IPS-20b (cell line): ENCODE data around the gene ACER2.

Experiments
- H3K27ac ChIP-seq: one replicate; pipeline ENCODE4 v1.5.1; 2013; ENCODE audit warnings: low read length
- H3K27me3 ChIP-seq: 2 replicates; pipeline ENCODE4 v1.6.1; 2013; ENCODE audit warnings: mild to moderate bottlenecking, low read length, inconsistent platforms; ENCODE audit not compliant: insufficient read depth
- H3K36me3 ChIP-seq: 2 replicates; pipeline ENCODE4 v1.6.1; 2013; ENCODE audit warnings: low read depth, mild to moderate bottlenecking, inconsistent platforms, low read length, moderate library complexity; ENCODE audit not compliant: insufficient read depth
- H3K4me1 ChIP-seq: 2 replicates; pipeline ENCODE4 v1.6.1; 2013; ENCODE audit warnings: mild to moderate bottlenecking, control low read depth, inconsistent platforms, low read length, moderate library complexity; ENCODE audit not compliant: insufficient read depth
- H3K4me3 ChIP-seq: 2 replicates; pipeline ENCODE4 v1.5.1; 2013; ENCODE audit warnings: mild to moderate bottlenecking, low read length, inconsistent platforms
- H3K9ac ChIP-seq: 2 replicates; pipeline ENCODE4 v1.6.1; 2013; ENCODE audit warnings: low read depth, mild to moderate bottlenecking, inconsistent platforms, low read length, moderate library complexity
- H3K9me3 ChIP-seq: 2 replicates; pipeline ENCODE4 v1.6.1; 2013; ENCODE audit warnings: mild to moderate bottlenecking, low read depth, low read length, inconsistent platforms; ENCODE audit not compliant: insufficient read depth

Gene ACER2

DNA sequence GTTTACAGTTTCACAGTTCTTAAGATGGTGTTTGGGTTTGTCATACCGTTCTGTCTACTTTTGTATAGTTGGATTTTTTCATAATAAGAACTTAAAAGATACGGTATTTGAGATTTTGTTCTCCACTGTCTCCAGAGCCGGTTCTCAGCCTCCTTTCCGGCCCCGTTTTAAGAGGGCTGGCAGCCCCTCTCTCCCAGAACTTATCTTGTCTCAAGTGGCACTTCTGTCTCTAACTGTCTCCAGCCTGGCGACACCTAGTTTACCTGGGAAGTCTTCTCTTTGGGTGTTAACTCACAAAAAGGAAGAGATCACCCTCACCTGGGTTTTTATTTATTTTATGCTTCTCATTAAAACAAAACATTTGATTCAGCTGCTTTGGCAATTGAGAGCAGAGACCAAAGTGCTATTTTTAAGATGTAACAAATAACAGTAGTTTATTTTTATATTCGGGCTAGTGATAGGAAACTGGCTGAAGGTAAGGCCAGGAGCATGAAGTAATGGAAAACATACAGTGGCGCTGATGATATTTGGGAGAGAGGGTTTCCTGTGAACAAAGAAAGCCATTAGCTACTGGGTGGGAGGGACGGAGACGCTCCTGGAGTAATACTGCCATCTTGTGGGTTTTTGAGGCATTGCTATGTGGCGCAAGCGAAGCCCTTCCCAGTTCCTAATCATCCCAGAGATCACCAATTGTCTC, 48.3 kb downstream of the ACER2 start:
- Histone ChIP-seq H3K4me1 (peaks cover 19% of the 10 kb centered on the region; the same call in 1 of the 2 replicates), H3K27ac (no peak overlapping the region), H3K36me3 (peaks cover under 1% of the 10 kb centered on the region; the same call in 1 of the 2 replicates), H3K9ac (peak overlapping the region; percentile 53; the same call in 1 of the 2 replicates), H3K4me3 (no peak overlapping the region), H3K27me3 (no peaks in the 10 kb centered on the region), H3K9me3 (no peaks in the 10 kb centered on the region)

GRCh38 chr9:19457693-19458009, 48.8 kb downstream of the ACER2 start:
- Histone ChIP-seq H3K4me1 (peaks cover 19% of the 10 kb centered on the region; the same call in 1 of the 2 replicates), H3K9ac (no peak overlapping the region), H3K4me3 (no peak overlapping the region), H3K27ac (no peak overlapping the region), H3K36me3 (no peaks in the 10 kb centered on the region), H3K9me3 (no peaks in the 10 kb centered on the region), H3K27me3 (no peaks in the 10 kb centered on the region)

GRCh38 chr9:19460243-19460642, 51.4 kb downstream of the ACER2 start:
- no peaks in the 10 kb centered on the region for H3K9me3 ChIP-seq
- peaks cover 11% of the 10 kb centered on the region; the same call in 1 of the 2 replicates for H3K4me1 ChIP-seq
- H3K4me3 ChIP-seq = no peak overlapping the region
- H3K9ac ChIP-seq = no peak overlapping the region
- H3K27me3 ChIP-seq = peaks cover 3% of the 10 kb centered on the region; the same call in 1 of the 2 replicates
- H3K36me3 ChIP-seq = no peaks in the 10 kb centered on the region
- H3K27ac ChIP-seq = no peak overlapping the region

DNA sequence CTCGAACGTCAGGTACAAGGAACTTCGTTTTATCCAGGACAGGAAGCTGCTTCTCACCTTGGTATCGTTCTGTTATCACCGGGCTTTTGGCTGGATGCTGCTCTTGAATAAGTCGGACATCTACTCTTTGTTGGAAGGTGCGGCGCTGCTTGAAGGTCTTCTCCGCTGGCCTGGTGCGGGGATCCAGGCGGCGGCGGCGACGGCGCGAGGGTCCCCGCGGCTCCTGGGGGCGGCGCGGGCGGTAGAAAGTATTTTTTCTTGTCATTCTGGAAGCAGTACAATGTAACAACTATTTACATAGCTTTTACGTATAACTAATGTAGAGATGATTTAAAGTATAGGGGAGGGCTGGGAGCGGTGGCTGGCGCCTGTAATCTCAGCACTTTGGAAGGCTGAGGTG, 52.3 kb downstream of the ACER2 start:
- Histone ChIP-seq H3K27me3 (peaks cover 4% of the 10 kb centered on the region; the same call in 1 of the 2 replicates), H3K9me3 (no peaks in the 10 kb centered on the region), H3K9ac (no peak overlapping the region), H3K27ac (no peak overlapping the region), H3K4me1 (peaks cover 11% of the 10 kb centered on the region; the same call in 1 of the 2 replicates), H3K36me3 (no peaks in the 10 kb centered on the region), H3K4me3 (no peak overlapping the region)

DNA sequence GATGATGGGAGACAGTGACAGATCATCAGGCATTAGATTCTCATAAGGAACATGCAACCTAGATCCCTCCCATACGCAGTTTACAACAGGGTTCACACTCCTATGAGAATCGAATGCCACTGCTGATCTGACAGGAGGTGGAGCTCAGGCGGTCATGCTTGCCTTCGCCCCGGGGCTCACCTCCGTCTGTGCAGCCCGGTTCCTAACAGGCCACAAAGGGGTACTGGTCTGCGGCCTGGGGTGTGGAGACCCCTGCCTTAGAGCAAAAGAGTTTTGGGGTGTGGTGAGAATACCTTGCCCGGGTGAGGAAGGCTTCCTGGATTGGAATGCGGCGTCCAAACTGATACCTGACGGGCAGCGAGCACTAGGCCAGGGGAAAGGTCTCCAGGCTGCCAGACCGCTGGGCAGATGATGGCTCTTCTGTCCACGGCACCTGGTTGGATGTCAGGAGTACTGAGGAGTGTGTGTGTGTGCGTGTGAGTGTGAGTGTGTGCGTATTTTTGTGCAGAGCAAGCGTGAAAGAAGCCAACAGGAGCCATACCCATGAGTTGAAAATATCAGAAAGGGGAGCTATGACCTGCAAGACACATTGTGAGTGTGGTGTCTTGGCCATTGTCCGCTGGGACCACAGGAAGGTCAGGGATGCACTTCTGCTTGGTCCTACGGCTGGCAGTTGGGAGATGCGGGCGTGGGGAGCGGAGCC, 55.4 kb downstream of the ACER2 start:
- peaks cover 4% of the 10 kb centered on the region; the same call in 1 of the 2 replicates for H3K27me3 ChIP-seq
- no peaks in the 10 kb centered on the region for H3K36me3 ChIP-seq
- H3K4me1 ChIP-seq = no peaks in the 10 kb centered on the region
- H3K4me3 ChIP-seq = peak overlapping the region; percentile 66; the same call in 1 of the 2 replicates
- H3K27ac ChIP-seq = no peak overlapping the region
- no peak overlapping the region for H3K9ac ChIP-seq
- H3K9me3 ChIP-seq = no peaks in the 10 kb centered on the region

- no peaks in the 10 kb centered on the region for H3K4me1 ChIP-seq
- H3K27me3 ChIP-seq = peaks cover 4% of the 10 kb centered on the region; the same call in 1 of the 2 replicates
- H3K9ac ChIP-seq = peak overlapping the region; percentile 52; the same call in 1 of the 2 replicates
- H3K27ac ChIP-seq = no peak overlapping the region
- no peaks in the 10 kb centered on the region for H3K9me3 ChIP-seq
- H3K36me3 ChIP-seq = no peaks in the 10 kb centered on the region
- peak overlapping the region; percentile 66 for H3K4me3 ChIP-seq
These were observed 56.2 kb downstream of the ACER2 start for GRCh38 chr9:19464764-19465585.

GRCh38 chr9:19465586-19466279, 56.9 kb downstream of the ACER2 start:
- Histone ChIP-seq H3K27me3 (peaks cover 4% of the 10 kb centered on the region; the same call in 1 of the 2 replicates), H3K27ac (no peak overlapping the region), H3K4me1 (no peaks in the 10 kb centered on the region), H3K4me3 (no peak overlapping the region), H3K9ac (no peak overlapping the region), H3K9me3 (no peaks in the 10 kb centered on the region), H3K36me3 (no peaks in the 10 kb centered on the region)

- H3K4me3 ChIP-seq = no peak overlapping the region
- H3K4me1 ChIP-seq = no peaks in the 10 kb centered on the region
- H3K9ac ChIP-seq = no peak overlapping the region
- no peaks in the 10 kb centered on the region for H3K36me3 ChIP-seq
- peaks cover 4% of the 10 kb centered on the region; the same call in 1 of the 2 replicates for H3K27me3 ChIP-seq
- H3K9me3 ChIP-seq = no peaks in the 10 kb centered on the region
- no peak overlapping the region for H3K27ac ChIP-seq
These were observed 57.5 kb downstream of the ACER2 start for GRCh38 chr9:19466280-19466639.

- Histone ChIP-seq H3K9me3 (no peaks in the 10 kb centered on the region), H3K4me3 (no peak overlapping the region), H3K27ac (no peak overlapping the region), H3K27me3 (peaks cover 4% of the 10 kb centered on the region; the same call in 1 of the 2 replicates), H3K36me3 (no peaks in the 10 kb centered on the region), H3K9ac (no peak overlapping the region), H3K4me1 (no peaks in the 10 kb centered on the region)
These were observed 60.5 kb downstream of the ACER2 start for GRCh38 chr9:19469271-19469670.

- Histone ChIP-seq H3K27me3 (no peaks in the 10 kb centered on the region), H3K9ac (no peak overlapping the region), H3K27ac (no peak overlapping the region), H3K4me1 (no peaks in the 10 kb centered on the region), H3K36me3 (no peaks in the 10 kb centered on the region), H3K9me3 (no peaks in the 10 kb centered on the region), H3K4me3 (no peak overlapping the region)
These were observed 61.8 kb downstream of the ACER2 start for GRCh38 chr9:19470567-19470966.

DNA sequence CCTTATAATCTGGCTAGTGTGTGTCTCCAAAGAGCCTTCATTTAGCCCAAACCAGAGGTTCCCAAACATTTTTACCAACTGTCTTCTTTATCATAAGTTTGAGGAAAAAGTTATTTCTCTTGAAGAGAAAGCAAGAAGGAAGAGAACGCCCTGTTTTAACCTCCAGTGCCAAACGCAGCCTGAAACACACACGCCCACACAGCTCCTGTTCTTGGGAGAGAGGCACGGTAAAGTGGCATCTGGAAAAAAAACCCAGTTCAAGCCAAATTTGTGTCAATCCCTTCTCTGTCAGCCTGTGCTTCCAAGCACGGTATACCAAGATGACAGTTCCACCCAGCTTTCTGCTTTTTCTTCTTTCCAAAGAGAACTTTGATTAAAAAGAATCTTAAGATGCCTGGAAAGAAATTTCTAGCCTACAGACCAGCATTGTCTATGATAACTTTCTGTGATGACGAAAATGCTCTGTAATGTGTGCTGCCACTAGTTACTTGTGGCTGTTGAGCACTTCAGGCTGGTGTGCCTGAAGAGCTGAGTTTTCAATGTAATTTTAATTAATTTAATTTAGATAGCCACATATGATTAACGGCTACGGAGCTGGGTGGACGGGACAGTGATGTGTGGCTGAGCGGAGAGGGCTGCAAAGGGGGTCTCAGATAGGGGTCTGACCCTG, 62.3 kb downstream of the ACER2 start:
- H3K27me3 ChIP-seq = no peaks in the 10 kb centered on the region
- no peak overlapping the region for H3K9ac ChIP-seq
- H3K27ac ChIP-seq = no peak overlapping the region
- H3K36me3 ChIP-seq = no peaks in the 10 kb centered on the region
- H3K4me3 ChIP-seq = no peak overlapping the region
- H3K9me3 ChIP-seq = no peaks in the 10 kb centered on the region
- H3K4me1 ChIP-seq = no peaks in the 10 kb centered on the region
